ENCODE results near the gene TRIM40. TPM values are rescaled to one million over a fixed set of nuclear protein-coding genes. Genes with fewer than 3 reads are reported as not detected.
A peak's percentile ranks its signal among the peaks of the same experiment; 100 is the strongest.

The TRIM40 gene
- total and polyA plus RNA-seq, 2 of the 13 experiments (the other 11 are each of a cell fraction or from before 2014, with no cell fraction given): 0.58 TPM; not detected in 1

DNA sequence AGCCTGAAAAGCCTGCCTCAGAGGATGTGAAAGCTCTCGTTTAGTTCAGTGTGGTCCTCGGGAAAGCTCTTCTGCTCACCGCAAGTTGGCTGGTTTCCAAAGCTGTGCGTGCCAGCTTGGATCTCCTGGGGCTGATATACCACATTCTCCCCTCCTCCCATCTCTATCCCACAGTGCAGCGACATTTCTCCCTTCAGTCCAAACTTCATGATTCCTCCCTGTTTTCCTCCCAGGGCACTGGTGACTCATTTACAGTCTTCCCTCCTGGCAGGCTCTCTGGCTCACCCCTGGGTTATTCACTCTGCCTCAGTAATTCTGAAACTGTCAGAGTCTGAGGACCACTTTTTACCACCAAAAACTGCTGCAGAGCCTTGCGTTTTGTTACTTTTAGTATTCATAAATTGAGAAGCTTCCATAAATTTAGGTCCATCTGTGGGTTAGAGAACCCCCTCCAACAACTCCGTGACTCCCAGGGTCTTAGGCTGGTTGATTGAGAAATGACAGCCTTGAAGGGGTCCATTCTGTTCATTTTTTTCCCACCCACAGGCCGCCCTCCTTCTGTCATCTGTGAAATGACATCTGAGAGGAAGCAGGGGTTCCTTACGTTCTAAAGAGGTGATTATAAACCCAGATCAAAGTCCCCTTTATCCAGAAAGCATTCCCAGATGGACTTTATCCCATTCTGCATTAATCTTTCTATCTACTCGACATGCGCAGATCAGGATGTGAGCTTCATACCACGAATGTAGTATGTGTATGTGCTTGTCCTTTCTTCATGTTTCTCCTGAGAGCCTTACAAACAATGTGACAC lies 19.0 kb downstream of the TRIM40 start (continued):
- TF ChIP-seq E2F2 (CRISPR knock-in tag; IDR thresholded peaks at IDR 0.05; ENCODE audit: borderline replicate concordance): no peak
- TF ChIP-seq EP300 (IDR thresholded peaks at IDR 0.05; ENCODE audit: low read depth in 2 of 2, low read length in 2 of 2): peak in 1 of 2 experiments; percentile 14; a peak in 1 of 4 replicates
- no peak for TF ChIP-seq EP300 (CRISPR knock-in tag; IDR thresholded peaks at IDR 0.05; ENCODE audit: borderline replicate concordance)
- TF ChIP-seq KDM1A (CRISPR knock-in tag; IDR thresholded peaks at IDR 0.05): peak; percentile 35; the same call in 1 of the 2 replicates
- TF ChIP-seq RXRB (CRISPR knock-in tag; IDR thresholded peaks at IDR 0.05; ENCODE audit: borderline replicate concordance): 0 out of 2 replicates have a peak, but pooled peaks have one; percentile 8
- no peak for TF ChIP-seq ZBTB1 (CRISPR knock-in tag; IDR thresholded peaks at IDR 0.05; ENCODE audit: borderline replicate concordance)
- TF ChIP-seq NCOR1 (IDR thresholded peaks at IDR 0.05; ENCODE audit: borderline replicate concordance, low read length): 0 out of 2 replicates have a peak, but pooled peaks have one; percentile 61
- TF ChIP-seq GATAD2A (CRISPR knock-in tag; IDR thresholded peaks at IDR 0.05): peak; percentile 53
- no peak for TF ChIP-seq ZMYM4 (CRISPR knock-in tag; IDR thresholded peaks at IDR 0.05)
- no peak for TF ChIP-seq ZNF446 (CRISPR knock-in tag; IDR thresholded peaks at IDR 0.05)
- TF ChIP-seq, protein P1, sequence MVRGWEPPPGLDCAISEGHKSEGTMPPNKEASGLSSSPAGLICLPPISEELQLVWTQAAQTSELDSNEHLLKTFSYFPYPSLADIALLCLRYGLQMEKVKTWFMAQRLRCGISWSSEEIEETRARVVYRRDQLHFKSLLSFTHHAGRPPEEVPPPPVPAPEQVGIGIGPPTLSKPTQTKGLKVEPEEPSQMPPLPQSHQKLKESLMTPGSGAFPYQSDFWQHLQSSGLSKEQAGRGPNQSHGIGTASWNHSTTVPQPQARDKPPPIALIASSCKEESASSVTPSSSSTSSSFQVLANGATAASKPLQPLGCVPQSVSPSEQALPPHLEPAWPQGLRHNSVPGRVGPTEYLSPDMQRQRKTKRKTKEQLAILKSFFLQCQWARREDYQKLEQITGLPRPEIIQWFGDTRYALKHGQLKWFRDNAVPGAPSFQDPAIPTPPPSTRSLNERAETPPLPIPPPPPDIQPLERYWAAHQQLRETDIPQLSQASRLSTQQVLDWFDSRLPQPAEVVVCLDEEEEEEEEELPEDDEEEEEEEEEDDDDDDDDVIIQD (CRISPR knock-in tag; IDR thresholded peaks at IDR 0.05; ENCODE audit: low read depth): 0 out of 2 replicates have a peak, but pooled peaks have one; percentile 24
- peak; percentile 47 for TF ChIP-seq PAXIP1 (CRISPR knock-in tag; conservative IDR thresholded peaks at IDR 0.05)
- 0 out of 2 replicates have a peak, but pooled peaks have one; percentile 29 for TF ChIP-seq ZNF3 (CRISPR knock-in tag; IDR thresholded peaks at IDR 0.05)
- 0 out of 2 replicates have a peak, but pooled peaks have one; percentile 24 for TF ChIP-seq ZNF143 (CRISPR knock-in tag; IDR thresholded peaks at IDR 0.05)
- TF ChIP-seq ELF3 (CRISPR knock-in tag; IDR thresholded peaks at IDR 0.05): peak; percentile 55; the same call in 1 of the 2 replicates
- TF ChIP-seq ZNF773 (CRISPR knock-in tag; IDR thresholded peaks at IDR 0.05; ENCODE audit: borderline replicate concordance): no peak
- TF ChIP-seq ARID5B (CRISPR knock-in tag; IDR thresholded peaks at IDR 0.05): 0 out of 2 replicates have a peak, but pooled peaks have one; percentile 31
- TF ChIP-seq SAP130 (CRISPR knock-in tag; IDR thresholded peaks at IDR 0.05; ENCODE audit: low read depth): peak; percentile 54
- TF ChIP-seq HCFC1 (IDR thresholded peaks at IDR 0.05; ENCODE audit: low read depth, low read length): no peak
- no peak for TF ChIP-seq GLI4 (CRISPR knock-in tag; IDR thresholded peaks at IDR 0.05; ENCODE audit: borderline replicate concordance)

Measured in HepG2 (cell line).